ENCODE results near the gene MSL3B.
"Not testable (repeated sequence)": the region's sequence is repeated elsewhere in the genome, so short reads cannot be mapped to it uniquely, and the experiment has no call there.

The MSL3B gene

GRCh38 chr2:233867993-233868532, at the start of gene MSL3B:
Gene MSL3B, minus strand, starts transcription at chr2:233868386.
- ChIA-PET POLR2A (no interaction called here), CTCF (interaction anchor here (1.0 kb wide), 1 partner anchor 11 kb away, joined by 3 read pairs; no protein-coding TSS in a partner anchor)
- peaks cover 20% of the 10 kb centered on the region for H3K36me3 Mint-ChIP-seq (ENCODE audit: low read depth)
- peaks cover 14% of the 10 kb centered on the region for H3K27me3 Mint-ChIP-seq
- intact Hi-C loops (cut with DNase I, micrococcal nuclease): loop anchor here in 1 of 2 experiments (1.0 to 5.0 kb wide), 2 partner anchors 14 to 511 kb away; partner anchors contain the start of gene HJURP
- peak within 1 kb of the TSS; percentile 79 for H3K4me3 Mint-ChIP-seq
- DNase-seq (peak; percentile 73), ATAC-seq (peak; percentile 86)
- peaks cover 12% of the 10 kb centered on the region for H3K4me1 Mint-ChIP-seq
- H3K27ac Mint-ChIP-seq: peak within 1 kb of the TSS; percentile 81
- peaks cover 16% of the 10 kb centered on the region for H3K9me3 Mint-ChIP-seq (ENCODE audit: low read depth)

- DNase-seq: no peak
- CTCF ChIA-PET: interaction anchor here (0.9 to 1.4 kb wide), 2 partner anchors 11 to 14 kb away, joined by 3 to 7 read pairs; no protein-coding TSS in a partner anchor
- no peak within 1 kb of the TSS for H3K4me3 Mint-ChIP-seq
- H3K27ac Mint-ChIP-seq: no peak within 1 kb of the TSS
- H3K4me1 Mint-ChIP-seq: peaks cover 5% of the 10 kb centered on the region
- ATAC-seq: no peak
- intact Hi-C loops (cut with DNase I, micrococcal nuclease): no loop called here
- H3K9me3 Mint-ChIP-seq (ENCODE audit: low read depth): no peaks in the 10 kb centered on the region
- peaks cover 19% of the 10 kb centered on the region for H3K27me3 Mint-ChIP-seq
- H3K36me3 Mint-ChIP-seq (ENCODE audit: low read depth): no peaks in the 10 kb centered on the region
- POLR2A ChIA-PET: no interaction called here
These were observed 48.9 kb upstream of the MSL3B start, which contains the start of gene TRPM8 for GRCh38 chr2:233917116-233917515. Gene TRPM8, plus strand, starts transcription at chr2:233917373. Its CDS starts 9,165 bp downstream, at chr2:233926538.

GRCh38 chr2:233915128-233915527, 46.9 kb upstream of the MSL3B start:
- ChIA-PET CTCF (no interaction called here), POLR2A (no interaction called here)
- H3K36me3 Mint-ChIP-seq (ENCODE audit: low read depth): no peaks in the 10 kb centered on the region
- no peak overlapping the region for H3K27ac Mint-ChIP-seq
- no peak for ATAC-seq
- H3K27me3 Mint-ChIP-seq: peaks cover 24% of the 10 kb centered on the region
- H3K4me1 Mint-ChIP-seq: peaks cover 5% of the 10 kb centered on the region
- no peaks in the 10 kb centered on the region for H3K9me3 Mint-ChIP-seq (ENCODE audit: low read depth)
- no peak overlapping the region for H3K4me3 Mint-ChIP-seq
- no peak for DNase-seq
- intact Hi-C loops (cut with DNase I, micrococcal nuclease): no loop called here

GRCh38 chr2:233912691-233913423, 44.7 kb upstream of the MSL3B start:
- no peak overlapping the region for H3K27ac Mint-ChIP-seq
- H3K4me3 Mint-ChIP-seq: no peak overlapping the region
- H3K36me3 Mint-ChIP-seq (ENCODE audit: low read depth): no peaks in the 10 kb centered on the region
- H3K9me3 Mint-ChIP-seq (ENCODE audit: low read depth): no peaks in the 10 kb centered on the region
- ChIA-PET CTCF (interaction anchor here (0.5 to 0.7 kb wide), 2 partner anchors 36 to 250 kb away, joined by 3 to 4 read pairs; no protein-coding TSS in a partner anchor), POLR2A (no interaction called here)
- no peaks in the 10 kb centered on the region for H3K4me1 Mint-ChIP-seq
- intact Hi-C loops (cut with DNase I, micrococcal nuclease): no loop called here
- ATAC-seq (no peak), DNase-seq (peak; percentile 55)
- H3K27me3 Mint-ChIP-seq: peaks cover 18% of the 10 kb centered on the region

- Mint-ChIP-seq H3K4me3 (no peak overlapping the region), H3K4me1 (no peaks in the 10 kb centered on the region), H3K27ac (no peak overlapping the region), H3K36me3 (ENCODE audit: low read depth) (no peaks in the 10 kb centered on the region), H3K9me3 (ENCODE audit: low read depth) (no peaks in the 10 kb centered on the region), H3K27me3 (peaks cover 11% of the 10 kb centered on the region)
- CTCF ChIA-PET: interaction anchor here (0.7 kb wide), 1 partner anchor 188 kb away, joined by 3 read pairs; no protein-coding TSS in a partner anchor
- ATAC-seq (no peak), DNase-seq (no peak)
- intact Hi-C loops (cut with DNase I, micrococcal nuclease): no loop called here
- POLR2A ChIA-PET: no interaction called here
These were observed 39.4 kb upstream of the MSL3B start for GRCh38 chr2:233907627-233908026.

- POLR2A ChIA-PET: no interaction called here
- intact Hi-C loops (cut with DNase I, micrococcal nuclease): no loop called here
- H3K4me3 Mint-ChIP-seq: no peak overlapping the region
- DNase-seq: no peak
- H3K4me1 Mint-ChIP-seq: no peaks in the 10 kb centered on the region
- peaks cover 6% of the 10 kb centered on the region for H3K27me3 Mint-ChIP-seq
- H3K27ac Mint-ChIP-seq: no peak overlapping the region
- no peaks in the 10 kb centered on the region for H3K9me3 Mint-ChIP-seq (ENCODE audit: low read depth)
- H3K36me3 Mint-ChIP-seq (ENCODE audit: low read depth): no peaks in the 10 kb centered on the region
- CTCF ChIA-PET: no interaction called here
- no peak for ATAC-seq
These were observed 37.8 kb upstream of the MSL3B start for GRCh38 chr2:233905945-233906344.

- no peak overlapping the region for H3K27ac Mint-ChIP-seq
- POLR2A ChIA-PET: no interaction called here
- CTCF ChIA-PET: no interaction called here
- no peak overlapping the region for H3K4me3 Mint-ChIP-seq
- ATAC-seq (no peak), DNase-seq (no peak)
- H3K36me3 Mint-ChIP-seq (ENCODE audit: low read depth): no peaks in the 10 kb centered on the region
- intact Hi-C loops (cut with DNase I, micrococcal nuclease): no loop called here
- no peaks in the 10 kb centered on the region for H3K9me3 Mint-ChIP-seq (ENCODE audit: low read depth)
- peaks cover 2% of the 10 kb centered on the region for H3K27me3 Mint-ChIP-seq
- H3K4me1 Mint-ChIP-seq: peaks cover 15% of the 10 kb centered on the region
These were observed 33.7 kb upstream of the MSL3B start for GRCh38 chr2:233901884-233902283.

- H3K27ac Mint-ChIP-seq: no peak overlapping the region
- ATAC-seq: no peak
- ChIA-PET POLR2A (no interaction called here), CTCF (no interaction called here)
- H3K36me3 Mint-ChIP-seq (ENCODE audit: low read depth): no peaks in the 10 kb centered on the region
- H3K4me1 Mint-ChIP-seq: peaks cover 15% of the 10 kb centered on the region
- no peaks in the 10 kb centered on the region for H3K9me3 Mint-ChIP-seq (ENCODE audit: low read depth)
- intact Hi-C loops (cut with DNase I, micrococcal nuclease): no loop called here
- no peak overlapping the region for H3K4me3 Mint-ChIP-seq
- no peak for DNase-seq
- H3K27me3 Mint-ChIP-seq: peaks cover 2% of the 10 kb centered on the region
These were observed 33.2 kb upstream of the MSL3B start for GRCh38 chr2:233901367-233901766.

GRCh38 chr2:233896253-233896652, 28.1 kb upstream of the MSL3B start:
- DNase-seq; H3K4me3 Mint-ChIP-seq; intact Hi-C loops (cut with DNase I, micrococcal nuclease); ATAC-seq; H3K9me3 Mint-ChIP-seq (ENCODE audit: low read depth); H3K36me3 Mint-ChIP-seq (ENCODE audit: low read depth); CTCF ChIA-PET; POLR2A ChIA-PET; H3K27ac Mint-ChIP-seq: not testable (repeated sequence)
- Mint-ChIP-seq H3K27me3 (peaks cover 14% of the 10 kb centered on the region), H3K4me1 (peaks cover 15% of the 10 kb centered on the region)

GRCh38 chr2:233892793-233893192, 24.6 kb upstream of the MSL3B start:
- H3K4me3 Mint-ChIP-seq: no peak overlapping the region
- intact Hi-C loops (cut with DNase I, micrococcal nuclease): no loop called here
- no peak for ATAC-seq
- no peaks in the 10 kb centered on the region for H3K9me3 Mint-ChIP-seq (ENCODE audit: low read depth)
- no peaks in the 10 kb centered on the region for H3K4me1 Mint-ChIP-seq
- peaks cover 23% of the 10 kb centered on the region for H3K27me3 Mint-ChIP-seq
- DNase-seq: no peak
- H3K27ac Mint-ChIP-seq: no peak overlapping the region
- ChIA-PET CTCF (no interaction called here), POLR2A (no interaction called here)
- no peaks in the 10 kb centered on the region for H3K36me3 Mint-ChIP-seq (ENCODE audit: low read depth)

GRCh38 chr2:233882353-233882752, 14.2 kb upstream of the MSL3B start:
- H3K36me3 Mint-ChIP-seq (ENCODE audit: low read depth): peaks cover 5% of the 10 kb centered on the region
- no peaks in the 10 kb centered on the region for H3K4me1 Mint-ChIP-seq
- no peak overlapping the region for H3K27ac Mint-ChIP-seq
- no peak overlapping the region for H3K4me3 Mint-ChIP-seq
- H3K9me3 Mint-ChIP-seq (ENCODE audit: low read depth): peaks cover 25% of the 10 kb centered on the region
- POLR2A ChIA-PET: no interaction called here
- CTCF ChIA-PET: no interaction called here
- H3K27me3 Mint-ChIP-seq: peaks cover 21% of the 10 kb centered on the region
- intact Hi-C loops (cut with DNase I, micrococcal nuclease): no loop called here
- DNase-seq (no peak), ATAC-seq (no peak)

GRCh38 chr2:233872125-233872524, 3.9 kb upstream of the MSL3B start:
- H3K9me3 Mint-ChIP-seq (ENCODE audit: low read depth); H3K36me3 Mint-ChIP-seq (ENCODE audit: low read depth); H3K4me3 Mint-ChIP-seq; DNase-seq; POLR2A ChIA-PET; intact Hi-C loops (cut with DNase I, micrococcal nuclease); H3K27ac Mint-ChIP-seq; ATAC-seq: not testable (repeated sequence)
- Mint-ChIP-seq H3K4me1 (peaks cover 10% of the 10 kb centered on the region), H3K27me3 (peaks cover 27% of the 10 kb centered on the region)
- CTCF ChIA-PET: interaction anchor here (0.5 to 1.2 kb wide), 2 partner anchors 14 to 25 kb away, joined by 3 to 4 read pairs; no protein-coding TSS in a partner anchor

All from activated CD4-positive, alpha-beta T cell treated with anti-CD3 and anti-CD28 coated beads for 36 hours (primary cell).